SKM-1 (cell line): ENCODE results near the gene RPTOR.

Source experiments
- DNase-seq: peaks from one replicate; lab custom pipeline; 2025; ENCODE audit not compliant: unreplicated experiment; lab: John Stamatoyannopoulos, UW

RPTOR gene

DNA sequence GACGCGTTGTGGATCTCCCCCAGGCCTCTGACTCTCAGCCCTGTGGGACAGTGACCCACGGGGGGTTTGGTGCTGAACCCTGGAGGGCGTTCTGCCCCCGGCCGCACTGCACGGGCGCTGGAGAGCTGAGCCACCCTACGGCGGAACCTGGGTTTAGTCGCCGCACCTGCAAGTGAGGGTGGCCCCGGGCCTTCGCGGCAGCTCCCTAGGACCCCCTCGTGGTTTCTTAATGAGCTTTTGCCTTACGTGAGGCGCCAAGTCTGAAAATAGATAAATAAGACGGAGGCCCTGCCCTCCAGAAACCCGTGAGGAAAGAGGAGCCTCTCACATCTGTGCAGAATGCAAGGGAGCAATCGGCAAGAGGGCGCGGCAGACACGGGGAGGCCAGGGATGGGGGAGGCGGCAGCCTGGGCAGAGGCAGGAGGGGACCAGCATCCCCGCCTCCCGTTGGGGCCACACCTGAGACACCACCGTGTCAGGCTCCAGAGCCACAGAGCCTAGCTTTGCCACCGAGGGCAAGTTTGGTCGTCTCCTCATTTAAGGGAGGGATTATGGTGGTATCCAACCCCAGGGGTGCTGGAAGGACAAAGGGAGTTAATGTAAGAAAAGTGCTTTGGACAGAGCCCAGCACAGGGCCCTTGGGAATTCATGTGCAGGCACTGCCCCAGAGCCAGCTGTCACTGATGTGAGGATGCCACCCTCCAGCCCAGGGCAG, 293.8 kb downstream of the RPTOR start:
- no peak for DNase-seq

- no peak for DNase-seq
Measured at GRCh38 chr17:80839026-80839345, 294.3 kb downstream of the RPTOR start.

- no peak for DNase-seq
Measured at GRCh38 chr17:80839511-80839941, 294.9 kb downstream of the RPTOR start.

DNA sequence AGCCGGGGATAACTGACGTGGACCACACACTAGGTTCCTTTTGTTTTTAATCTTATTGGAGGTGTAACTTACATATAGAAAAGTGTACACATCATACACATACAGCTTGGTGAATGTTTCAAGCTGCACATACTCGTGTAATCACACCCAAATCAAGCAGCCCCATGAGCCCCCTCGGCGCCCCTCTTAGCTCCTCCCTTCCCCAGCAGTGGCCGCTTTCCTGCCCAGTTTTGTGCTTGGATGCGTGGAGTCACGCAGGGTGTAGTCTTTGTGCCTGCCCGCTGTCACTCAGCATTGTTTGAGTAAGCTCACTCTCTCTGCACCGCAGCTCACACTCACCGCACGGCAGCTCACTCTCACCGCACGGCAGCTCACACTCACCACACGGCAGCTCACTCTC, 295.3 kb downstream of the RPTOR start:
- DNase-seq, result no peak

- no peak for DNase-seq
Measured at GRCh38 chr17:80842456-80843013, 297.9 kb downstream of the RPTOR start.

DNA sequence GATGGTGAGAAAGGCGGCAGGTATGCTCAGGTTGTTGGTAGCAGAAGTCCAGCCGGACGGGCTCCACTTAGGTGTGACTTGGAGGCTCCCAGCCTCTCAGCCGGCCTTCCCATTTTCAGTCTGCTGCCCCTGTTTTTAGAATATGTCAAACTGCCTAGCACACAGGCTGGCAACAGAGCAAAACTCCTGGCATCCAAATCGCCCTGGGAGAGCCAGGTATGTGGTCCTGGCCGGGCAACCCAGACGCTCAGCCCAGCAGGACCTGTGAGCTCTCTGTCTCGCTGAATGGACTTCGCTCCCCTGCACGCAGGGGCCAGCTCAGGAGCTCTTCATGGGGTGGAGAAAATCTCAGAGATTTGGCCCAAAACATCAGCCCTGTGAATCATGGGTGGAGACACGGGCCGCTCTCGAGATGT, 299.1 kb downstream of the RPTOR start:
- no peak for DNase-seq

DNA sequence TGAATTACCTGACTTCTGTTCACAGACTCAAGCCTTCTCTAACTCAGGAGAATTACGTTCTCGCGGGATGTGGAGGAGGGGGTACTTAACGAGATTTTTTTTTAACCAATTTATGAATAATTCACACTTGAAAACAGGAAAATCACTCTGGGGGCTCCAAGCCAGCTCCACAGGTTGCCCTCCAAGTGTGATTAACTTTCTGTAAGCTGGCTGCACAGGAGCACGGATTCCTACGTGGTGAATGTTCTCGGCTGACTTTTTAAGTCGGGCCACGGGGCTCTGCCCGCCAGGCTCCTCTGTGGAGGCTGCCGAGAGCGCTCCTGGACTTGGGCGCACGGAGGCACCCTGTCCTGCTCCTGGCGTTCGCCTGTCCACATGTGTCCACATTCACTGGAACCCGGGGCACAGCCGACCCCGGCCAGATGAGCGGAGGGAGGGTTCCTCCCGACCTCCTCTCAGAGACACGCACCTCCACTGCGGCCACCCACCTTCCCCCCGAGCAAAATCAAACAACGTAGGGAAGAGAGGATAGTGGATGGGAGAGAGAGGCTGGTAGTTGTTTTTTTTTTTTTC, 299.9 kb downstream of the RPTOR start:
- no peak for DNase-seq

DNA sequence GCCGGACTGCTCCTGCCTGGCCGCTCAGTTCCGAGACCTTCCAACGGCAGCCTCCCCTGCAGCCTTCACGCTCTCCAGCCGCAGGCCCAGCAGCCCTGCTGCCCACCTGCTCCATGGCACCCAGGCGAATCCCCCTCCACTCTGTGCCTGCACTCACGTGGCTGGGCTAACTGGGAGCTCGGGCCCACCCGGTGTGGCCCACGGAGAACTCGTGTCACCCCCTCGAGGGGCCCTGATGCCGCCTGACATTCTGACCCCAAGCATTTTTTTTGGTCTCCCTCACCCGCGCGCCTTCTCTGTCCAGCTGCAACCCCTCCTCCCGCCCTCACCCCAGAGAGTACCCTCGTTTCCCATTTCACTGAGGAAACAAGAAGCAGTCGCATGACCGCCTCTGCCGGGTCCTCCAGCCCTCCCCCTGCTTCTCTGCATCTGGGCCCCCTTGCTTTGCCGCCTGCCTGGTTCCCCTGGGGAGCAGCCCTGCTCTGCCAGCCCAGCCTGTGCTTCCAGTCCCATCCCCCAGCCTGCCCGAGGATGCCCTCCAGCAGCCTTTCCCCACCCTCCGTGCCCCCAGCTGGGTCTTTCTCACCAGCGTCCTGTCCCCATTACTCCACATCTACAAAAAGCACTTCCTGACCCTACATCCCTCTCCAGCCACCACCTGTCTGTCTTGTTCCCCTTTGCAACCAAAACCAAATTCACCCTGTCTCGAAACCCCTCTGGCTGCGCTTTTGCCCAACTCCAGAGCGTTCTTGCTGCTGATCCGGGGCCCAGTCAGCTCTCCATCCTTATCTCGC, 300.6 kb downstream of the RPTOR start:
- no peak for DNase-seq

DNA sequence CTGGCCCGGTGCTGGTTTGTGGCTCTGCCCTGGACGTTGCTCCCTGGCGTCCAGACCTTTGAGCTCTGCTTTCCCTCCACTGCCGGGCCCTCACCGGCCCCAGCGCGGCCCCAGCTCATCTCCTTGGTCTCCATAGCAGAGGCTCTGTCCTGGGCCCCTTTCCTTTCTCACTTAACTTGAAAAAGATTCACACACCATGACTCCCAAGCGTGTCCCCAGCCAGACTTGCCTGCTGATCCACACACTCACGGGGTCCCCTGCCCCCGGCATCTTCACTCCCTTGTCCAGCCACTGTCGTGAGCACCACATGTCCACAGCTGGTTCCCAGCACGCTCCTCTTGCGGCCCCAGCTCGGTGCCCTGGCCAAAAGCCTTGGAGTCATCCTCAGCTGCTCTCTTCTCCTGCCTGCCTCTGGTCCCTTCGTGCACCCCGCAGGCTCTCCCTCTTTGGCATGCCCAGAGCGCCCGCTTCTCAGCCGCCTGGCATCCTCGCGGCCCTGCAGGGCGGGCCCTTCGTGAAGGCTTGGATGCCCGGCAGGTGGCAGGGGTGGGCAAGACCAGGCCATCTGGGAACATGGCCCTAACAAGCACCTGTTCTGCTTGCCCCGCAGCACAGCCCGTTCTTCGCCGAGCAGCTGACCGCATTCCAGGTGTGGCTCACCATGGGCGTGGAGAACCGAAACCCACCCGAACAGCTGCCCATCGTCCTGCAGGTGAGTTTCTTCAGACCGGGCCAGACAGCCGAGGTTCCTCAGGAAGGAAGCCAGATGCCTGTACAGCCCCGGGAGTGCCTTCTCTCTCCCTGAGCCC, 301.4 kb downstream of the RPTOR start:
- no peak for DNase-seq

DNA sequence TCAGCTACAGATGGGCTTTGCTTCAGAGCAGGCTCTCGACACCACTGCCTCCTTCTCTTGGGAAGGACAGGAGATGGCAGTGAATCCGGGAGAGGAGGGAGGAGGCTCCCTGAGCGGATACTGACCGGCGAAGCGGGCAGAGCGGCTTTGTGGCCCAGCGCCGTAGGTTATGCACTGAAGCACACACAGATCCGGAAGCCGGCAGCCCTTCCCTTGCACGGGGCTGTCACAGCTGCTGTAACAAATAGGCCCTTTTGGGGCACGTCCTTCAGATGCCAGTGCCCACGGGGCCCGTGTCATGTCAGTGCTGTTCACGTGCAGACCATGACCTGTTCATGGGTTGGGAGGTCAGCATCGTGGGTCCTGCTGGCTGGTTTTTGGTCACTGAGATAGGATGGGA, 302.3 kb downstream of the RPTOR start:
- no peak for DNase-seq

- no peak for DNase-seq
Measured at GRCh38 chr17:80847496-80848230, 303.0 kb downstream of the RPTOR start.

- no peak for DNase-seq
Measured at GRCh38 chr17:80848449-80849102, 303.9 kb downstream of the RPTOR start.

DNA sequence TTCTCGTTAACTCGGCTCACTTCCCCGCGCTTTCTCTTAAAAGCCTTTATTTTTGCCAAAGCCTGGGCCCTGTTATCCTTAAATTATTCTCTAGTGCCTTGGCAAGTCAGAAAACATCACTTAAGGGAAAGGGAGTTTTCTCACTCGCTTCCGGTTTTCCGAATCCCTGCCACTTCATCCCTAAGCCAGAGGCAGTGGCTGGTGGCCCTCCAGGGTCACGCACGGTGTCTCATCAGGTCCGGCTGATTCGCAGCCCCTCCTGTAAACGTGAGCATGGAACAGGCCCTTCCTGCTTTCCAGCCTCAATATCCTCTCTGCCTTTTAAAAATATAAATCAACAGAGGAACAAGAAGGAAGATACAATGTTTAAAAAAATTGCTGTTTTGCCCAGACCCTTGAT, 304.5 kb downstream of the RPTOR start:
- no peak for DNase-seq

GRCh38 chr17:80850109-80850508, 305.5 kb downstream of the RPTOR start:
- no peak for DNase-seq

DNA sequence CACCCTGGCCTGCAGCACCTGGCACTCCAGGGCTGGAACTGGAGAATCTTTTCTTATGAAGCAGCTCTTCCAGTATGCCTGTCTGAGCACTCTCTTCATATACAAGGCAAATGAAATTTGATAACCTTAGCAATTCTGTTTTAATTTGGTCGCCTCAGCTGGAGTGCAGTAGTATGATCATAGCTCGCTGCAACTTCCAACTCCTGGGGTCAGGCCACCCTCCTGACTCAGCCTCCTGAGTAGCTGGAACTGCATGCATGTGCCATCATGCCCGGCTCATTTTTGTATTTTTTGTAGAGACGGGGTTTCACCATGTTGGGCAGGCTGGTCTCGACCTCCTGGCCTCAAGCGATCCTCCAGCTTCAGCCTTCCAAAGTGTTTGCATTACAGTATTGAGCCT, 306.2 kb downstream of the RPTOR start:
- DNase-seq, result no peak

DNA sequence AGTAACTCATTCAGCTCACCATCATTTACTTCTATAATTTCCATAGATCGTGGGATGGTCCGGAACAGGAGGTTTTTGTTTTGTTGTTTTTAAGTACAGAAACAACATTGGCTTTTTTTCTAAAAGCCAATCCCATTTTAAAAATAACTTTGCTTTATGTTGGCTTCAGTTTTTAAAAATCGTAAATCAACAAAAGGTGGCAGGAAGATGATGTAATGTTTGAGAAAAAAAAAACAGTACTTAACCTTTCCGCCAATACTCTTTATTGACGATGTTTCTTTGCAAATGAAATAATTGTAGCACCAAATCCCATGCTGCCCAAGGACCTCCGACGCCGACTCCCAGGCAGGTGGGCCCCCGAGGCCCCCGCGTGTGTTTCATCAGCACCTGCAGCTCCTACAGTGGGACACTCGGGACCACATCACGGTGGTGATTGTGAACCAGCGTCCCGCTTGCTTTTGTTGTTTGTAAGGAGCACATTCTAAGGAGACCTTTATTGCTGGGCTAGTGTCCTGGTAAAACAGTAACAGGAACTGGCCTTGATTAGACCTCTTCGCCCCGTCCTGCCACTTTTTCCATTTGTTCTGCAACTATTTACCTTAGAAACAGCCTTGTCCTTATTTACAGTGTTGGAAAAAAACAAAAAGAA, 306.8 kb downstream of the RPTOR start:
- DNase-seq, result no peak

DNA sequence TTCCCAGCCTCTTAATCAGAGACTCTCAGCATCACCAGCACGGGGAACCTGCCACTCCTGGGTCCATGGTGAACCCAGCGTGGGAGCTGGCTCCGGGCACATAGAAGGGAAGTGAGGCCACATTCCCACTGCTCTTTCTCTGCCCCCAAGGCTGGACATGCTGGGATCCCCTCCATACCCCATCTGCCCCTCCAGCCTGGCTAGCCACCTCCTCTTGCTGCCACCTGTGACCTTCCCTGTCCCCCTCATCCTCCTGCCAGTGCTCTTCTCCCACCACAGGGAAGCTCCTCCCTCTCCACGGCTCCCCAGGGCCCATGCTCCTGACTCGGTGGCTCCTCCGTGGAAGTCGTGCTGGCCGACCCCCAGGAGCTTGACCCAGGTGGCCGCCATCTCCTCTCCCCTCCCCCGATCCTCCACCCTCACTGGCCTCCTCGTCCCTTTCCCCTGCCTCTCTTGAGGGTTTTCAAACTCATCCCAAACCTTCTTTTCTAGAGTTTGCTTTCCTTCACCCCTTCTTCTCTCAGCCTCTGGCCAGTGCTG, 307.9 kb downstream of the RPTOR start:
- no peak for DNase-seq

DNA sequence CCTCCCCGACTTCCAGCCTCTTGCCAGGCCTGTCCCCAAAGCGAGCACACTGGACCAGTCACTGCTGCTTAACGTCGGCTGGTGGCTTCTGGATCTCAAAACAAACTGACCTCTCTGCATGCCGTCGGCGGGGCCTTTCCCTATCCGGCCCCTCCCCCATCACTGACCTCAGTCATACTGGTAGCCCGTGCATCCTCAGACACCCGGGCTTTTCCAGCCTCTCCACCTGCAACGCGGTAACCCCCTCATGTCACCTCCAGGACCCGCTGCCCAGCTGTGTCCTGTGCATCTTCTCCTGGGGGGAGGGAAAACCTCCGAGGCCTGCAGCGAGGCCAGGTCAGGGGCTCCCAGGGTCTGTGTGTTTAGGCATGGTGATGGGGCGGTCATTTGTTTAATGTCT, 308.4 kb downstream of the RPTOR start:
- DNase-seq, result no peak

DNA sequence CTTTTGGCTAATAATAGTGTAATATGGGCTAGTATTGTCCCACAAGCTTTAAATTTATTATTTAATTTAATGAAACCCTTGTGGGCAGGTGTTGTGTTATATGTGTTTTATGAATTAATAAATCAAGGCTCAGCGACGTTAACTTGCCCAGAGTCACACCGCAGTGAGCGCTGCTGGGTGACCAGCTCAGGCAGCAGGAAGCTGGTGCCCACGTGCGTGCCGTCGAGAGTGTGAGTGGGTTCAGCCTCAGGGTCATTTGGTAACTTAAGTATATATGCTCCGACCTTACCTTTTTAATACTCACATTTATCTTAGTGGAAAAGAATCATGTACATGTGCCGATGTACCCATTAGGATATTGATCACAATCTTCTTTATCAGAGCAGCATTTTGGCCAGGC, 309.6 kb downstream of the RPTOR start:
- no peak for DNase-seq
